HG02763 (cell line): ENCODE results near the gene CHRNB4.

Experiments used
- ATAC-seq: cut with Tn5 transposase; IDR thresholded peaks from one replicate; pipeline ENCODE4 v1.9.1; 2021; ENCODE audit warnings: mild to moderate bottlenecking, moderate library complexity; ENCODE audit not compliant: unreplicated experiment

Gene CHRNB4

DNA sequence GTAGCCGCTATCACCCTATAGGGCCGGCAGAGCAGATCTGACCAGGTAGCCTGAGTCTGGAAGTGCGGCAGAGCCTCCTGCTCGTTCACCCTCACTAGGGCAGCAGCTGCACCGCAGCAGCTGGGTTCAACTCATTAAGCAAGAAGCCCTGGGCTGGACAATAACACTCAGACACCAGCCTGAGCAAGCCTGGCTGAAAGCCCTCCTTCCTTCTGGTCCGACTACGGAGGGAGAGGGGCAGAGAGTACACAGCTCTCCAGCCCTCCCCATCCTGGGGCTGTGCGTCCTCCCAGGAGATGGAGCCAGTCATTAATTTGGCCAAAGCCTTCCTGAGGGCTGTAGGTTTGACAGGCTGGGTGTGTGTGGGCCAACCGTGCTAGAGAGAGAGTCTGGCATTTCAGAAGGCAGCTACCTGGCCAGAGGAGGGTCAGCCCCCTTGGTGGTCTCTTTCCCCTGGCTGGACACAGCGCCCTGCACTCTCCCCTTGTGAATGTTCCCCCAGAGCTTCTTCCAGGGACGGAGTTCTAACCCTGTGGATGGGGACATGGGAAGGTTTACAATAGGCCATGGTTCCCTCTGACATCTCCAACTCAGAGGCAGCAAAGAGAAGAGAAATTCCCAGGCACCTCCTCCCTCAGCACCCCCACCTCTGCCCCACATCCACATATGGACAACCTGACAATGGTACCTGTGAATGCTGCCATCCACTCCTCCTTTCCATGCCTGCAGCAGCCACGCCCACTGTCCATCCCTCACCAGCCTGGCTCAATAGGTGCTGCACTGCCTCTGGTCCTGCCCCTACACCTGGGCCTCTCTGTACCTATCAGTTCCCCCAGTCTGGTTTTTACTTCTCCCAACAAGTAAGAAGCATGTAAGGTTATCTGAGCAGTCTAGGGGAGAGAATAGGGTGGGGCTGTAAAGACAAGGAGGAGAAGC is 6.5 kb downstream of the CHRNB4 start:
- no peak for ATAC-seq

DNA sequence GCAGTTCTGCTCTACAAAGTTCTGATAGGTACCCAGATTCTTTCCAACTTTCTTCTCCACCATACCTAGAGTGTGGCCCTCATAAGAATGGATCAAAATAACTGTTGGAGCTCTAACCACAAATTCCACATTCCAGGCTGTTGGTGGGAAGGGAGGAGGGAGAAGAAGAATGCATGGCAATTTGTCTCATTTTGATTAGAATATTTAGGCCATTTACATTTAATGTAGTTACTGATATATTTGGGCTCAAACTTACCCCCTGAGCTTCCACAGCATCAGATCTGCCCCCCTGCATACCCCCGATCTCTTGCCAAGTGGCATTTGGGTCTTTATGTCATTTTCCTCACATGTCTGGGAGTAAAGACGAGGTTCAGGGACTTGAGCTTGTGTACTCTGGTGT is 7.7 kb downstream of the CHRNB4 start:
- ATAC-seq: no peak

DNA sequence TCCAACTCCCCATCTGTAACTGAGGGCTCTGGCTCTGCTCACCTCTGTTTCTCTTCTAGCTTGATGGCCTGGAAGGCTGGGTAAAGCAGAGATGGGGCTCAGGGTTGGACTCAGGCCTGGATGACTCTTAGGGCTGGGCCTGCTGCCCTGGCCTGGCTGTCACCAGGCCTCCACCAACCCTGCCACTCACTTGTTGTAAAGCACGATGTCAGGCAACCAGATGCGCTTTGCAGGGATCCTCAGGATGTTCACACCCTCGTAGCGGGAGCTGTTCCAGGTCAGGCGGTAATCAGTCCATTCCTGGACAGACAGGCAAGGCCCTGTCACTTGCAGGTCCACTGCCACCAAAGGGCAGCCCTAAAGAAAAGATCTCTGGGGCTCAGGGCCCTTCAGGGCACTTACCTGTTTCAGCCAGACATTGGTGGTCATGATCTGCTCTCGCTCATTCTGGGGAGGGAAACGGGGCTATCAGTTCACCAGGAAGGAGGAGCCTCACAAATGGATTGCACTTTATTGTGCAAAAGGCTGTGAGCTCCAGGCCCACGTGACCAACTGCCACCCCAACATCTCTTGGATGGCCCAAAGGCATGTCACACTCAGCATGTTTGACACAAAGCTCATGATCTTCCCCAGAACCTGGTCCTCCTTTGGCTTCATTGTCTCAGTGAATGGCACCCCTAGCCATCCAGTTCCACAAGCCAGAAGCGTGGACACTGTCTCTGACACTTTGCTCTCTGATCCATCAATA is 9.9 kb downstream of the CHRNB4 start:
- ATAC-seq: no peak

DNA sequence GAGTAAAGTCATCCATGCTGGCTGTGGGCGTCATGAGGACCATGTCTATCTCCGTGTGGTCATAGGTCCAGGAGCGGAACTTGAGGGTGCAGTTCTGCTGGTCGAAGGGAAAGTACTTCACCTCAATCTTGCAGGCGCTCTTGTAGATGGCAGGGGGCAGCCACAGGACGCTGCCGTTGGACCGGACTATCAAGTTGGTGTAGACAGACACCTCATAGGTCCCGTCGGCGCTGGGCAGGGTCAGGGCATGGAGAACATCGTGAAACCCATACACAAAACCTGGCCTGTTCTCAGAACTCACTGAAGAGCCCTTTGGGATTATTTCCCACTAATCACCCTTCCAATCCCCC is 11.3 kb downstream of the CHRNB4 start:
- ATAC-seq: no peak

DNA sequence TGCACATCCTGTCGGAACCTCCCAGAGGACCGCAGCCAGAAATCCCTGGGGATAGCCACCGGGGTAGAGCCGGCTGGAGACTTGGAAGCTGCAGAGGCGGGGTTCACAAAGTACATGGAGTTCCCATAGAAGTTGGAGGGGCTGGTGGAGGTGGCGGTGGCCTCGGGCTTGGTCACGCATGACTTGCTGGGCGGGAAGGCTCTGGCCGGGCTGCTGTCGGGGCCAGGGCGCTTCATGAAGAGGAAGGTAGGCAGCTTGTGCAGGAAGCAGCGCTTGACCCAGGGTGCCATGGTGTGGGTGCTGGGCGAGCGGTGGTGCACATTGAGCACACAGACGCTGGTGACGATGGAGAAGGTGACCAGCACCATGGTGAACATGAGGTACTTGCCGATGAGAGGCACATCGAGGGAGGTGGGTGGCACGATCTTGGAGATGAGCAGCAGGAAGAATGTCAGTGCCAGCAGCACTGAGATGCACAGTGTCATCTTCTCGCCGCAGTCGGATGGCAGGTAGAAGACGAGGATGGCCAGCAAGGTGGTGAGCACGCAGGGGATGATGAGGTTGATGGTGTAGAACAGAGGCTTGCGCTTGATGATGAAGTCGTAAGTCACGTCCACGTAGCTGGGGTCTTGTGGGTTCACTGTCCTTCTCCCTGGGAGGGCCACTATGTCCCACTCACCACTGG is 11.8 kb downstream of the CHRNB4 start:
- no peak for ATAC-seq

DNA sequence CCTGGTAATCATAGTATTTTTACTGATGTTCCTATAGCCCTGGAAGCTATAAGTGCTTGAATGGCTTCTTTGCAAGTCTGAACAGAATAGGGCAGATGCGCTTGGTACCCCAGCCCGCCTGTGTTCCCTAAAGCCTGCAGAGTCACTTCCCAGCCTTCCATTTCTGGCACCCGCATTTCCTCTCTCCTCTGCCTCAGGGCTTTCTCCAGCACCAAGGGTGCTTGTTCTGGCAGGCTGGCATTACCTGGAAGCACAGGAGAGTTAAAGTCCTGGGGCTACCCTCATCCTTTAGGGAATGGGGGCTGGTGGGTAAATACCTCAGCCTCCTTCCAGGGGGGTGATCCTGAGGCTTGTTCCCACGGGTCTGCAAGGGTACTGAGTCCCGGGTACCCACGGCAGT is 12.8 kb downstream of the CHRNB4 start:
- ATAC-seq: no peak

DNA sequence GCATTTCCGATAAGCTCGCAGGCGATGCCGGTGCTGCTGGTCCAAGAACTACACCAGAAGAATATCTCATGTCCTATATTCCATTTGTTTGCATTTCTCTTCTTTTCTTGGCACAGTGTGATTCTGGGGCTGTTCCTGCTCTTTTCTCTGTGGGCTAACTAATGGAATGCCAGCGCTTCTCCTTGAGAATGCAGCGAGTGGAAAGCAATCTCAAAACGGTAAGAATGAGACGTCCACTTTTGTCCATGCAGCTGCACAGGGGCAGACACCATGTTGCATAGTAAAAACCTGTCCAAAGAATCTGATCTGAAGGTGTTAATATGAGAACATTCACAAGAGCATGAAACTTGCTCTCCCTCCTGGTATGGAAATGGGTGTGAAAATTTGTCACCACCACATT is 13.7 kb downstream of the CHRNB4 start:
- ATAC-seq: no peak

DNA sequence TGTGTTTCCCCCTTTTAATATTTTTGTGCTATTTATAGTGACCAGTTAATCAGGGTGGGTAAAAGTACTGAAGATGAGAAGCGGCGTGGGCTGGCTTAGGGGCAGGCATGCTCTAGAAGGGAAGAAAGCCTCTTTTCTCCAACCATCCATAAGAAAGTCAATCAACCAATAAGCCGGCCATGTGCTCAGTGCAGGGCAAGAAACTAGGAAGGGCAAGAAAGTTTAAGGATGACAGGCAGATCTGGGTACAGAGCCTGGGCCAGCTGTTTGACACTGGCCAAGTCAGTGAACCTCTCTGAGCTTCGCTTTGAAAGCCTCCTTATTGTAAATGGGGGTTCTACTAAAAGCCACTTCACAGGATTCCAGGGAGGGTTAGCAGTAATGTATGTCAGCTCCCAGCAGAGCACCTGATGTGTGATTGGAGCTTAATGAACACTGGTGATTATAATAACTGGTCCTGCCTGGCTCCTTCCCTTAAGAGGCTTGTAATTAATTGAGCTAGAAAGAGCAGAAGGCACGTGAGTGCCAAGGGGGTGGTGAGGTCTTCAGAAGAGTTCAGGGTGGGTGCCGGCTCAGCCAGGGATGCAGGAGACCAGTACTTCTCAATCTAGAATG is 14.5 kb downstream of the CHRNB4 start:
- ATAC-seq: no peak

DNA sequence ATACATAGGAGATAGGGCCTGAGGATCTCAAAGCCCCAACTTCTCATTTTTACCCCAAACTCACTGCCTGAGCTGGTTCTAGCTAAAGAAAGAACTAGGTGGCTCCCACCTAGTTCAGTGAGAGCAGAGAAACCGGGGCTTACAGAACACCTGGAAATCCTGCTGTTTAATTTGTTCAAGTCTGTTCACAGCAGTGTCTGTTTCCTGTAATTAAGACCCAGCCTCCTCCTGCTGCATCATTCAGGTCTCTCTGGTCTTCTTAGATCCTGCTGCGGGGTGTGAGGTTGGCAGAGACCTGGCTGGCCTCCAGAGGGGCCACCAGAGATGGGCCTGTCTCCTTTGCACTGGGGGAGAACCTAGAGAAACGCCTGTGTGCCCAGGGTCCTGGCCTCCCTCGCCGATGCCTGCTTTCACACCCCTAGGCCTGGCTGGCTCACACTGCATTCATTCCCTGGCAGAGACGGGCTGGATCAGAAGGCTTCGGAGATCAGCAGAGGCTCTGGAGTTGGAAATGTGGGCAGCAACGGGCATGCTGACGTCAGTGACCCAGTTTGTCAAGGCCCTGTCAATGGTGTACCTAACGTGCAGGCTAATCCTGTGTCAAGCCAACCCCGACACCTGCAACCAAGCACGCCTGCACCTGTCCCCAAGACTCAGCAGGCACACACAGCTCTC is 15.3 kb downstream of the CHRNB4 start:
- ATAC-seq: no peak

DNA sequence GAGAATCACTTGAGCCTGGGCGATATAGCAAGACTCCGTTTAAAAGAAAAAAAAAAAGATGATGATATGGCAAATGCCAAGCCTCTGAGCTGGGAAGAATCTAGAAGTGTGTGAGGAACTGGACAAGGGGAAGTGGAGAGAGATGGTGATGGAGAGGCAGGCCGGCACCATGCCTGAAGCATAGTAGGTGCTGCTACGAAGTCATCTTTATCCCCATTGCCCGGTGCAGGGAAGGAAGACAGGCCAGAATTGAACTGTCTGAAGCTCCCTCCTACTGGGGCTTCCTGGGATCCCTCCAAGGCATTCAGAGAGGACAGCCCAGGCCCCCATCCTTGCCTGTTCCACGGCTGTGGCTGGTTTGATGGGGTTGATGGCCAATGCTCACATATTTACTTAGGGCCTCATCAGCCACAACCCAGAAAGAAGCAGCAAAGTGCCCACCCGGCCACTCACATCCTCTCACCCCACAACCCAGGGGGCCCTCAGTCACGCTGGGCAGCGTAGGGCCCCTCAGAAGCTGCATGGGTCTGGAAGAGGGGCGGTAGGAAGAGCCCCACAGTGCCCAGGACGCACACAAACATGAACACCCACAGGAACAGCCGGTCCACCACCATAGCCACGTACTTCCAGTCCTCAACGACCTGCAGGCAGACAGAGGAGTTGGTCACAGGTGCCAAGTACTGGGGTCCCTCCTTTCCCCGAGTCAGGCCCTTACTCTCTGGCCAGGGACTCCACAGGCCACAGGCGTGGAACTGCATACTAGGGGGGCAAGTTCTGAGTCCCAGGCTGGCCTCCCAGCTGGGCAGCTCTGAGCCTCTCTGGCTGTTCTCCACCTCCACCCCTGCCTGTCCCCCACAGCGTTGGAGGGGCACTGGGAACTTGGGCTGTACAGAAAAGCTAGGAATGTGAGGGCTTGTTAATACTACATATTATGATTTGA is 16.1 kb downstream of the CHRNB4 start:
- no peak for ATAC-seq

DNA sequence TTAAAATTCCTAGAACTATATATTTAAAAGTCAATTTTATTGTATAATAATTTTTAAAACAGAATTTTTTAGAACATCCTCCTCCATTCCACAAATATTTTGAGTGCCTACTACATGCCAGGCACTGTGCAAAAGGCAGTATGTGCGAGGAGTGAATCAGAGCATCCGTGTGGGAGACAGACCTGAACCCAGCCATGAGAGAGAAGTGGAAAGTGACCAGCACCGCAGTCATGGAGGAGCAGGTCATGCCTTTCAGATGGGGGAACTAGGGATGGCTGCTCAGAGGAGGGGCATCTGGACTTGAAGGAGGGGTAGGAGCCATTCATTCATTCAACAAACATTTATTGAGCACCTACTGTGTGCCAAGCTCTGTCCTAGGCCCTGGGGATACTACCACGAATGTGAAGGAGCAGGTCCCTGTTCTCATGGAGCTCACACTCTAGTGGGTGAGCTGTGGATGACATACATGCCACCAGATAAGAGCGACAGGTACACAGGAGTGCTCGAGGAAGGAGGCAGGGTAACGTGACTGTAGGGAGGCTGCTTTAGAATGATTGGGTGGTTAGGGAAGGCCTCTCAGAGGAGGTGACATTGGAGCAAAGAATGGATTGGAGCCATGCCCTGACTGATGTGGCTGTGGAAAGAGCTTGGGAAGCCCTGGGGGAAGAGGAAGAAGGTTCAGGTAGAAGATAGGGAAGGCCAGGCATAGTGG is 17.1 kb downstream of the CHRNB4 start:
- no peak for ATAC-seq

DNA sequence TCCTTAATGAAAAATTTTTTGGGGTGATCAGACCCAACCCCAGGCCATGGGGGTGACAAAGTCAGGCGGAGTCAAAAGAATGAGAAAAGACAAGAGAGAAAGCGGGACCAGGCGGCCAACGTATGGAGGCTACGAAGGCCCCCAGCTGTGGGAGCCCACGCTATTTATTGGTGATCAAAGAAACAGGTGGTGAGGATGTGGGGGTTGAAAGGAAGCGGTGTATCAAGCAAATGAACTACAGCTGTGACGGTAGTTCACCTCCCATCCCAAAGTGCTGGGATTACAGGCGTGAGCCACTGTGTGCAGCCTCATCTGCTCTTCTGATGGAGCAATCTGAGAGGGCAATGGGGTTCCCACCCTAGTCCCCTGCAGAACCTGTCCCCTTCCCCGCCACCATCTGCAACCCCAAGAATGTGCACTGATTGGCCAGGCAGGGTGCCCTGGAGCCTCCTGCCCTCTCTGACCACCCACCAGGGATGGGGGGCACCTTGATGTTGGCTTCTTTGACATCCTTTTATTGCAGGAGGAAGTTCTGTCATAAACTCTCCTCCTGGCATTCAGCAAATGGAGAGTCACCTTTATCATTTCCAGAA is 19.1 kb downstream of the CHRNB4 start:
- ATAC-seq: no peak

DNA sequence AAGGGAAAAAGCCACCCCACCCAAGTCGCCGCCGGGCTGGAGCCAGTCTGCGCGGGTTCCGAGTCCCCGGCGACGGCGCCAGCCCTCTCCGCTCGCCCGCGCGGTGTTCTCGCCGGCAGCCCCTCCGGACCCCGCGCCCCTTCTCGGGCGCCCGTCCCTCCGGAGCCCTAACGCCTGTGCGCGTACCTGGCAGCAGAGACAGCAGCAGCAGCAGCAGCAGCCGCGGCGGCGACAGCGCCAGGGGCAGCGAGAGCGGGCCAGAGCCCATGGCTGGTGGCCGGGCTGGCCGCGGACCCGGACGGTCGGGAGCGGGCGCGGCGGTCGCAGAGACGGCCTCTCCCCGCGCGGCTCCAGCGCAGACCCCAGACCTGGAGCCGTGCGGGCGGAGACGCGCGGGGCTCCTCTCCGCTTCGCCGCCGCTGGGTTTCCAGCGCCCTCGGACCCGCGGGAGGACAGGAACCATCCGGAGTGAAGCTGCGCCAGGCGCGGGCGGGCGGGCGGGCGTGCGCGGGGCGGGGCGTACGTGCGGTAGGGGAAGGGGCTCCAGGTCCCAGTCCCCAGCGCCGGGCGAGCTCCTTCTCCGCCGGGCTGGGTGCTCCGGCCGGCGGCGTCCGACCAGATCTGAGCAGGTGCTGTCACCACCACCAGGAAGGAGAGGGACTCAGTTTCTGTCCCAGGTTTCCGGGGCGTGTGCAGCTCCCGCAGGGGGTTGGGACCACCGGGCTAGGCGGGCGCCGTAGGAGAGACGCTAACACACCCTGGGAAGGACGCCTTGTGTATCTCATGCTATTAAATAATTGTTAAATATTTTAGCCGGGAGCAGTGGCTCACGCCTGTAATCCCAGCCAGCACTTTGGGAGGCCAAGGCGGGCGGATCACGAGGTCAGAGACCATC is 20.2 kb downstream of the CHRNB4 start, which contains the start of gene CHRNA3:
Gene CHRNA3 (minus strand): TSS at position 470 of the 895 bp plus-strand sequence. CDS start 202 bp downstream, at position 268.
- no peak for ATAC-seq

DNA sequence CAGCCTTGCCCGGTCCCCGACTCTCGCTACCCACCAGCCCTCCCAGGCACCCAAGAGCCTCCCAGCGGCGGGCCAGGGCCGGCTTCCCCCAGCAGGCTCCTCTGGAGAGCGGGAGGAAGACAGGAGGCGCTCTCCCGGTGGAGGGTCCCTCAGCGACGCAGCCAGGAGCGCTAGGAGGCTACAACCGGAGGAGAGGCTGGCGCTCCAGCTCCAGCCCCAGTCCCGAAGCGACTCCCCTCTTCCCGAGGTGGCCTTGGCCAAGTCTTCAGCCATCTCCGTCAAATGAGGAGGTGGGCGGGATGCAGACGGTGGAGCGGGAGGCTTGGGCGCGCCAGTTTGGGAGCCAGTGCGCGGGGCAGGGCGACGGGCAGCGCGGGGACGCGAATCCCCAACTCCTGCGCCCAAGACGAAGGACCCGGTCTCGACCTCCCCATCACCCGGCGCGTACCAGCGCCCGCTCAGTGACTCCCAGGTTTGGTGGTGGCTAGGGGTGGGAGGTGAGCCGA is 20.9 kb downstream of the CHRNB4 start:
- no peak for ATAC-seq

DNA sequence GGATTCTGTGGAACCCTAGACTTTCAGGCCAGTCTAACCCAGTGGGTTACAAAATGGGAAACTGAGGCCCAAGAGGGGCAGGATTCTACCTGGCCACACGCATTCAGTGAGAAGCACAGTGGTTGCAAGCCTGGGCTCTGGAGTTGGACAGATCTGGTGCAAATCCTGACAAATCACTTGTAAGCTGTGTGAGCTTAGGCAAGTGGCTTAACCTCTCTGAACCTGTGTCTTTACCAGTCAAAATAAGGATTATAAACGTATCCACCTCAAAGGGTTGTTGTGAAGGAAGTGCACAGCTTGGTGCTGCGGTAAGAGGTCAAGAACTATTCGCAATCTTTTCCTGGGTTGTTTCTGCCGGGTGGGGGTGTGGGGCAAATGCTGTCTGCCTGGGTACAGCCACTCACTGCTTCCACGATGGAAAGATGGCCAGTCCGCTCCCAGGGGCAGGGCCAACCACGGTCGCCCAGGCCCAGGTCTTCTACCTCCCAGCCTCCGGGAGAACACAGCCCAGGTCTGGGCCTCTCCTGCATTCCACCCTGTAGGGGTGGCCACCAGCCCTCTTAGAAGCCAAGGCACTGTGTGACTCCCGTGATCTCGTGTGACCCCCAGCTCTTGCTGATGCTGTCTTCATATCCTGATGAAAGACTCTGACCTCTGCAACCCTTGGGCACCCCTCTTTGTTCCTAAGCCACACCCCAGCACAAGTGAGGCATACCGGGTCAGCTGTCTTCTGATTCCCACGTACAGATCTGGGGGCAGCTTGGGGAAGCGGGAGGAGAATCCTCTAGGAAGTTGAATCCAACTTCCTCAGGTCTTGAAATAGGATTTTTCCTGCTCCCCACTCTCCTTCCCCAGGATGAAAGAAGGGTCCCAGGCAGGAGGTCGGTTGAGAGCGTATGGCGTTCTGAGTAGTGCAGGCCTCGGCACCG is 21.7 kb downstream of the CHRNB4 start:
- ATAC-seq: no peak

DNA sequence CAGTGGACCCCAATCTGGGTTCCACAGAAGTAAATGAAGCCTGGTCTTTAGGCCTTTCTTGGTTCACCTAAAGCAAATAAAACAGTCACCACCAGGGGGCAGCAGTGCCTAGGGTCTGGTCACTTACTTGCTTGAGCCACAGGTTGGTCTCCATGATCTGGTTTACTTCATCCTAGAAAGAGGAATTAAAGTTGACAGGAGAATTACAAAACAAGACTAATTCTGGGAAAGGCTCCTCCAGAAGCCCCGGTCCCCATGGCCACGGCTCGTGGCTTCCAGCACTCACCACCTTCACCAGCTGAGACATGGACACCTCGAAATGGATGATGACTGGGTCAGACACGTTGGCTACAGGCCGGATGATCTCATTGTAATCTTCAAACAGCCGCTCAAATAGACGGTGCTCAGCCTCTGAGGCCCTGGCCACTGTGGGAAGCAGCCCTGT is 22.5 kb downstream of the CHRNB4 start:
- ATAC-seq: no peak
